Fibroblast of lung (primary cell): ENCODE measurements around the gene PLEKHN1. TPM values are rescaled to one million over a fixed set of nuclear protein-coding genes. Genes with fewer than 3 reads are reported as not detected.

Source experiments
- DNase-seq, 2 donors: peaks; one replicate each; pipeline versions ENCODE4 v3.0.0 to v3.0.0-alpha.2; 2010; ENCODE audit warnings: low read depth in 2 of 2
- H2AFZ ChIP-seq: 2 replicates; pipeline ENCODE4 v1.5.1; 2012; ENCODE audit warnings: low read length, control low read depth, inconsistent platforms
- H3K27ac ChIP-seq: 2 replicates; pipeline ENCODE4 v1.5.1; 2011; ENCODE audit warnings: low read length, control low read depth; ENCODE audit not compliant: insufficient read depth
- H3K27me3 ChIP-seq: 2 replicates; pipeline ENCODE4 v1.5.1; 2011; ENCODE audit warnings: mild to moderate bottlenecking, low read length; ENCODE audit not compliant: control insufficient read depth, insufficient read depth
- H3K36me3 ChIP-seq: 2 replicates; pipeline ENCODE4 v1.5.1; 2011; ENCODE audit warnings: low read length; ENCODE audit not compliant: control insufficient read depth, insufficient read depth
- H3K4me1 ChIP-seq: 2 replicates; pipeline ENCODE4 v1.5.1; 2011; ENCODE audit warnings: low read length; ENCODE audit not compliant: control insufficient read depth, insufficient read depth; ENCODE audit errors: extremely low read depth
- H3K4me2 ChIP-seq: 2 replicates; pipeline ENCODE4 v1.5.1; 2011; ENCODE audit warnings: low read length, control low read depth; ENCODE audit not compliant: insufficient read depth; ENCODE audit errors: extremely low read depth
- H3K4me3 ChIP-seq, 4 experiments: fragments of 200-600 bp in 1 of 4; sonication (generic) in 1 of 4; replicated peaks in 1 of 4; 2 replicates each; pipeline ENCODE4 v1.5.1; 2011 to 2016; ENCODE audit warnings: low read length in 4 of 4, low read depth in 3 of 4, mild to moderate bottlenecking in 3 of 4, control low read depth in 2 of 4, inconsistent platforms in 1 of 4, mixed read lengths in 1 of 4; ENCODE audit not compliant: insufficient read depth in 1 of 4; ENCODE audit errors: control extremely low read depth in 1 of 4
- H3K79me2 ChIP-seq: 2 replicates; pipeline ENCODE4 v1.5.1; 2012; ENCODE audit warnings: mild to moderate bottlenecking, low read length, inconsistent platforms; ENCODE audit not compliant: control insufficient read depth, insufficient read depth
- H3K9ac ChIP-seq: 2 replicates; pipeline ENCODE4 v1.5.1; 2011; ENCODE audit warnings: mild to moderate bottlenecking, low read length, control low read depth; ENCODE audit not compliant: insufficient read depth
- H3K9me3 ChIP-seq: 2 replicates; pipeline ENCODE4 v1.5.1; 2012; ENCODE audit warnings: low read depth, low read length; ENCODE audit not compliant: control insufficient read depth, insufficient read depth
- H4K20me1 ChIP-seq: 2 replicates; pipeline ENCODE4 v1.5.1; 2011; ENCODE audit warnings: low read length; ENCODE audit not compliant: control insufficient read depth, insufficient read depth; ENCODE audit errors: extremely low read depth
- CTCF ChIP-seq, 2 donors: IDR thresholded peaks in 1 of 2; conservative IDR thresholded peaks in 1 of 2; 1 replicate in 1 of 2; 2 replicates in 1 of 2; pipeline ENCODE4 v1.5.1; 2011 to 2012; ENCODE audit warnings: low read length in 2 of 2, control low read depth in 1 of 2, inconsistent platforms in 1 of 2, low read depth in 1 of 2, mild to moderate bottlenecking in 1 of 2
- EZH2 ChIP-seq: IDR thresholded peaks from 2 replicates; pipeline ENCODE4 v1.5.1; 2012; ENCODE audit warnings: low read length, control low read depth, mild to moderate bottlenecking; ENCODE audit errors: missing control alignments
- polyA plus RNA-seq, 2 donors: library from polyadenylated mRNA; depleted of rRNA in 1 of 2; stranded (reverse) in 1 of 2; unstranded in 1 of 2; fragments of >200 nt; gene quantifications; 2 replicates each; pipeline ENCODE4 v1.2.1, GENCODE V29; 2011 to 2012; ENCODE audit warnings: missing spikeins in 1 of 2
- total RNA-seq: library from RNA; depleted of rRNA; stranded (reverse); fragments of >200 nt; gene quantifications from 2 replicates; pipeline ENCODE4 v1.2.1, GENCODE V29; 2014

PLEKHN1 gene
- total and polyA plus RNA-seq, 2 donors (not counting 1 experiment from before 2014, with no cell fraction given) = 0.17 to 0.41 TPM

DNA sequence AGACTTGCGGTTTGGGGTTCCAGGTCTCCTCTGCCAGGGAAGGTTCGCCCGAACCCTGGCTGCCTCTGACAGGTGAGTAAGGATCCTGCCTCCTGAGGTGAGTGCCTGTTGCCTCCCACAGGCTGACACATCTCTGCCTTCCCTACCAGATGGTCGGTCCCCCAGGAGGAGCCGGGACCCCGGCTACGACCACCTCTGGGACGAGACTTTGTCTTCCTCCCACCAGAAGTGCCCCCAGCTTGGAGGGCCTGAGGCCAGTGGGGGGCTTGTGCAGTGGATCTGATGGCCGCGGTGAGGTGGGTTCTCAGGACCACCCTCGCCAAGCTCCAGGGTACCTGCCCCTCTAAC, 8.0 kb downstream of the PLEKHN1 start:
- no peak overlapping the region for H3K4me3 ChIP-seq

DNA sequence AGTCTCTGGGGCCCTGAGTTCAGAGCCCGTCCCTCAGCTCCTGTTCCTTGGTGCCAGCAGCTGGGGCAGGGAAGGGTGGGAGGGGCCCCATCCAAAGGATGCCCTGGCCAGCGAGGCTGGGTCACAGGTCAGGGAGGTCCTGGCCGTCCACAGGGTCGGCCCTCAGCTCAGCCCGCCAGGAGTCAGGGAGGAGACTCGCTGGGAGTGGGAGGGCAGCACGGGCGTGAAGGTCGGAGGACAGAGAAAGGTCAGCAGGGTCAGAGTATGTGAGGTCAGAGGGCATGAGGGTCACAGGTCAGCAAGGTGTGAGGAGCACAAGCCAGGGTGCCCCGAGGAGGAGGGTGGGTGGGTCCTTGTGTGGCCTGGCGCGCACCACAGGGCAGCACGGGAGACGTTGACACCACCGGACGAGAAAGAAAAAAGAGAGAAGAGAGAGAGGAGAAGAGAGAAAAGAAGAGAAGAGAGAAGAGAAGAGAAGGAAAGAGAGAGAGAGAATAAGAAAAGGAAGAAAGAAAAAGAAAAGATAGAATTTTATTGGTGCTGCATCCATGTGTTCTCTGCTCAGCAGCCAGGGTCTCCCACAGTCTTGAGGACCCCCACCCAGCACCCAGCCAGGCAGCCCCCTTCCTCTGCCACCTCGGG, 8.5 kb downstream of the PLEKHN1 start:
- Histone ChIP-seq H2AFZ (no peak overlapping the region), H3K4me1 (no peaks in the 10 kb centered on the region), H3K27me3 (no peaks in the 10 kb centered on the region), H3K9me3 (no peaks in the 10 kb centered on the region), H3K79me2 (no peaks in the 10 kb centered on the region), H3K27ac (no peak overlapping the region), H4K20me1 (no peaks in the 10 kb centered on the region), H3K9ac (no peak overlapping the region), H3K36me3 (no peaks in the 10 kb centered on the region), H3K4me2 (no peak overlapping the region), H3K4me3 (no peak overlapping the region)
- no peak for TF ChIP-seq EZH2
- no peak for DNase-seq

More for the DNA sequence above, 8.0 kb downstream of the PLEKHN1 start:
- TF ChIP-seq EZH2 (no peak), CTCF (conservative IDR thresholded peaks at IDR 0.05 in 1 of 2, IDR thresholded peaks at IDR 0.05 in 1 of 2; ENCODE audit: low read depth in 1 of 2, low read length in 2 of 2) (no peak)
- Histone ChIP-seq H3K36me3 (no peaks in the 10 kb centered on the region), H3K79me2 (no peaks in the 10 kb centered on the region), H3K4me1 (no peaks in the 10 kb centered on the region), H2AFZ (no peak overlapping the region), H3K27ac (no peak overlapping the region), H3K4me2 (no peak overlapping the region), H3K27me3 (no peaks in the 10 kb centered on the region), H3K9me3 (no peaks in the 10 kb centered on the region), H3K9ac (no peak overlapping the region), H4K20me1 (no peaks in the 10 kb centered on the region)
- DNase-seq = no peak

GRCh38 chr1:975365-975764, 9.1 kb downstream of the PLEKHN1 start:
- no peaks in the 10 kb centered on the region for H3K27me3 ChIP-seq
- no peak overlapping the region for H3K9ac ChIP-seq
- H3K36me3 ChIP-seq = no peaks in the 10 kb centered on the region
- no peaks in the 10 kb centered on the region for H3K4me1 ChIP-seq
- no peaks in the 10 kb centered on the region for H4K20me1 ChIP-seq
- H2AFZ ChIP-seq = no peak overlapping the region
- H3K4me3 ChIP-seq = no peak overlapping the region
- TF ChIP-seq CTCF (conservative IDR thresholded peaks at IDR 0.05 in 1 of 2, IDR thresholded peaks at IDR 0.05 in 1 of 2; ENCODE audit: low read depth in 1 of 2, low read length in 2 of 2) (no peak), EZH2 (no peak)
- H3K4me2 ChIP-seq = no peak overlapping the region
- H3K79me2 ChIP-seq = no peaks in the 10 kb centered on the region
- no peaks in the 10 kb centered on the region for H3K9me3 ChIP-seq
- DNase-seq = no peak
- no peak overlapping the region for H3K27ac ChIP-seq
